Activated naive CD4-positive, alpha-beta T cell (primary cell): ENCODE data around the gene DIAPH1.

Experiments used
- DNase-seq, 4 experiments: peaks; one replicate each; lab custom pipeline; 2025; lab: John Stamatoyannopoulos, UW

The DIAPH1 gene

DNA sequence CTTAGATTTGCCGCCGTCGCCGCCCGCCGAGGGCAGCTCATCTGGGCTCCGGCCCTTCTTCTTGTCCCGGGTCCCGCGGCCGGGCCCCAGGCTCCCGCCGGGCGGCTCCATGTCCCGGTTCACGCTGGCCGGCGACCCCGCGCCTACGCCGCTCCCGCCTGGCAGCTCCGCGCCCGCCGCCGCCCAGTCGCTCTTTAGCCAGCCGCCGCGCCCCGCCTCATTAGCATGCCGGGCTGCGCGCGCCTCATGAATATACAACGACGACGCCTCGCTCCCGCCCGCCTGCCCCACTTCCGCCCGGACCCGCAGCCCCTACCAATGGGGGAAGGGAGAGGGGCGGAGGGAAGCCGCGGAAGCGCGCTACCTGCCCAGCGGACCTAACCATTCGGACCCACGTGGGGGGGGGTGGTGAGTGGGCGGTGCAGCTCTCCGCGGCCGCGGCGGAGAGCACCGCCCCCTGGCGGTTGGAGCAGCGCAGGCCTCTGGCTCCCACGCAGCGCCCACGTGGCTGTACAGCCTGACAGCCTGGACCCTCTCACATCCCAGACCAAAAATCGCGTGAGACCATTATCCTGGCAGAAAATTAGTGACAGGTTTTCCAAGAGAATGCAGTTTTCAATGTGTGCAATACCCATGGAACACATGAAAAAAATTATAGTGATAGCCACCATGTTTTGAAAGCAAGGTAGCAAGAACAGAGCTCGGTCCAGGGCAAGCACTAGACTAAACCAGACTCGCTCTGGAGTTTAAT is at the start of gene DIAPH1:
Gene DIAPH1 (minus strand): TSS at position 197 of the 751 bp plus-strand sequence. CDS start 86 bp downstream, at position 111.
- peak; percentile 94 to 97 (median 96) for DNase-seq

DNA sequence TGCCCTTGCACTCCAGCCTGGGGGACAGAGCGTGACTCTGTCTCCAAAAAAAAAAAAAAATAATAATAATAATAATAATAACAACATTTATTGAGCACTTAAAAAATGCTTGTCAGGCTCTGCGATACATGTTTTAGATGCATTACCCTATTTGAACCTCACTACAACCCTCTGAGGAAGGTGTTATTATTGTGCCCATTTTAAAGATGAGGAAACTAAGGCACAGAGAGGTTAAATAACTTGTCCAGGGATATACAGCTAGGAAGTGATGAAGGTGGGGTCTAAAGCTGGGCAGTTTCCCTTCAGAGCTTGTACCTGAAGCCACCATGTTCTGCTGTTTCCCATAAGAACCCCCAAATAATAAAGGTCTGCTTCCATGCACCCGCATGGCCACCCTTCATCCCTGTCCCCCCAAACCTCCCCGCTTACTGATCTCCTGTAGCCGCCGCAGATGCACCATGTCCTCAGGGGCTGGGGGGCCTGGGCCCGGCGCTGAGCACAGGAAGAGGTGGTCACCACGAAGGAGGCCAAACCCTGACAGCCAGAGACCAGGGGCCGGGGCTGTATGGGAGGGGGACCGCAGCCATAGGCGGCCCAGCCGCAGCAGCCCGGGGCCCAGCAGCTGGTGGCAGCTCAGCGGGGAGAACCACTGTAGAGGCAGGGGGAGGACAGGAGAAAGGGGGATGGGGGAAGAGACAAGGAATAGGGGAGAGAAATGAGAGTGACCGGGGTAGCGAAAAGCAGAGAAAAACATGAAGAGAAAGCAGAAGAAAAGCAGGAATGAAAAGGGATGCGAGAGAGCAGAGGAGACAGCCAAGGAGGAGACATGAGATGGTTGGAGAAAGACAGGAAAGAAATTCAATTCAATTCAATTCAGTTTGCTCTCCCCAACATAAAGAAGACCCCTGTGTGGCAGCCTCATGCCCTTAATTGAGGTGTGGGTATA is 47.5 kb upstream of the DIAPH1 start:
- no peak for DNase-seq

DNA sequence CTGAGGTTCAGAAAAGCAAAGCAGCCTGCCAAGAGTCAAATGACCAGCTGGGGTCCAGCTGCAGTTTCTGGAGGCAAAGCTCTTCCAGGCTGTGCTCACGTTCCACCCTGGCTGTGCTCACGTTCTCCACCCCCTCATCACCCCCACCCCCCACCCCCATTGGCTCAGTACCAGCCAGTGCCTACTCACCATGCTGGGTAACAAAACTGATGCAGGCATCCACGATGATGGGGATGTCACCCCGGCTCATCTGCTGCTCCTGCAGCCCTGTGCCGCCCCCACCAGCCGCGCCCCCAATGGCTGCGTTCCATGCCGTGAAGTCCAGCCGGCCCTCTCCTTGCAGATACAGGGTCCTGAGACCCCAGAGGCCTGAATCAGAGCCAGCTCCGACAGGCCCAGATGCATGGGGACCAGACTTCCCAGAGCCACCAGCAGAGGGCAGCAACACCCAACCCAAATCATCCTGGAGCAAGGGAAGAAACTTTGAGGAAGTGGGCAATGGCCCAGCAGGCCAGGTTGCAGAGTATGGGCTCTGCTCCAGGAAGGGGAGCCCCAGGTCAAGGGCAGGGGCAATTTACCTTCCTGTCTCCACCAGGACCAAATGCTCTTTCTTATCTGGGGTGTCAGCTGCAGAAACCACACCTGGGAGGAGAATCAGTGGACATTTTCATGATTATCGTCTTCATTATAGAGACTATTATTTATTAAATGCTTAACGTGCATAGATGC is 46.1 kb upstream of the DIAPH1 start:
- DNase-seq = peak; percentile 57 to 69 (median 64)

DNA sequence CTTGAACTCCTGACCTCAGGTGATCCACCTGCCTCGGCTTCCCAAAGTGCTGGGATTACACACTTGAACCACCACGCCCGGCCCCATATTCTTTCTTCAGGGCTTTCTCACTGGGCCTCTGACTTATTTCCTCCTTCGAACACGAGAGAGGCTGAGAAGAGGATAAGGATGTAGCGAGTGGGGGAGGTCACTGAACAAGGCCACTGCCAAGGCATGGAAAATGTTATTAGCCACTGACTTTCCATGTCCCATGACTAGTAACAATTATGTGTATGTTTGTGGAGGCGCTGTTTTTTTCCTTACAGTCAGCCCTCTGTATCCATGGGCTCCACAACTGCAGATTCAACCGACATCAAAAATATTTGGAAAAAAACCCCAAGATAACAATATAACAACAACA is 44.7 kb upstream of the DIAPH1 start:
- DNase-seq = no peak

DNA sequence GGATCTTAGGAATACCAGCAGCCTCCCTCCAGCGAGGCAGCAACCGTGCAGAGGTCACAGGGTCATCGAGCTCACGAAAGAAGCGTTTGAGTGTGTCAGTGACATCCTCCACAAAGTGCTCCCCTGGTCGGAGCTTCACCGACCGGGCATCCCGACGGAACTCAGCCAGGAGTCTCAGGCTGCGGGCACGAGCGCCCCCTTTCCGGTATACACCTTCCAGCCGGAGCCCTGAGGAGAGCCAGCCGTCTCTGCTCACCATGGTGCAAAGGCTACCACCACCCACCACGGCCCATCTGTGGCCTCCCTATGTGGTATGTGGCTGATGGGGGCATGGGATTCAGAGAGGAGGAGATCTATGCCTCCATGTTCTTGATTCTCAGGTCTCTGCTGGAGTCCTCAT is 43.2 kb upstream of the DIAPH1 start:
- no peak for DNase-seq

DNA sequence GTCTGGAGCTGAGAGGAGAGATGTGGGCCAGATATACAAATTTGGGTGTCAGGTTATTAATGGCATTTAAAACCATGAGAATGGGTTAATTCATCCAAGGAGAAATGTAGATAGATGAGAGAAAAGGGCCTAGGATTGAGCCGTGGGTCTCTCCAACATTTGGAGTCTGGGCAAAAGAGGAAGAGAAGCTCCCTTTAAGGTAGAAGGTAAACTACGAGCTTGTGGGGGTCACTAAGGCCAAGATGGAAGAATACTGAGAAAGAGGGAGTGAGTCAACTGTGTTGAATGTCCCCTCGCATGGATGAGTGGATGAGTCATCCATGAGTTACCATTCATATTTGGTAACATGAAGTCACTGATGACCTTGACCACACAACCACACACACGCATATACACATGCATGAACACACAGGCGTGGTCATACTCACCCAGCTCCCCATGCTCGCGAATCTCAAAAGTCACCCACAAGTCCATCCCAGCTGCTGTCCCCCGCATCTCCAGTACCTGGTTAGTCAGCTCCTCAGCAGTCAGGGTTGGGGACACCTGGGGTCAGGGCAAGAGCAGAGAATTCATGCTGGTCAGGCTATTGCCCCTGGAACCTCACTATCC is 39.2 kb upstream of the DIAPH1 start:
- no peak for DNase-seq

DNA sequence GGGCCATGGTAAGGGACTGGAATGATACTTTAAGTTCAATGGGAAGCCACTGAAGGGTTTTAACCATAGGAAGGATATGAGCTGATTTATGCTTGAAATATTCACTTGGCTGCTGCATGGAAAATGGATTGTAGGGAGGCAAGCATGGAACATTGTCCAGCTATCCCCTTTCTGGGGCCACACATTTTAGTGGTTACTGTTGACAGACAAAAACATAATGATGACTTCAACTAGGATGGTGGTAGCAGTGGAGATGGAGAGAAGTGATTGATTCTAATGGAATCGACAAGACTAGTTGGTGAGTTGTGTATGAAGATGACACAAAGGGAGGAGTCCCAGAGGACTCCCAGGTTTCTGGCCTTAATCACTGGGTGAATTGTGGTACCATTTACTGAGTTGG is 38.6 kb upstream of the DIAPH1 start:
- no peak for DNase-seq

DNA sequence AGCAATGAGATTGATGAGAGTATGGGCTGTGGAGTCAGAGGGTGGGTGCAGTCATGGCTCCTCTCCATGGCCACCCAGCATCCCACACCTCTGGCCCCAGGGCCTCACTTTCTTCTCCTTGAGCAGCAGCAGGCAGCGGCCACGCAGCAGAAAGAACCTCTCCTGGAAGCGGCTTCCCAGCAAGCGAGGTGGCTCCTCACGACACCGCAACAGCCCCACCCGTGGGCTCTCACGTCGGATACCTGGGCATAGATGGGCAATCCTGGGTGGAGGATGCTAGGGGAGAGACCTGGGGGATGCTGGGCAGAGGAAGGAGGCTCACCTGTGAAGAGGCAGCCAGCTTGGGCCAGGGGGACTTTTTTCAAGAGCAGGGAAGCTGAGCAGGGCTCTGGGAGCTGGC is 37.6 kb upstream of the DIAPH1 start:
- DNase-seq = no peak

DNA sequence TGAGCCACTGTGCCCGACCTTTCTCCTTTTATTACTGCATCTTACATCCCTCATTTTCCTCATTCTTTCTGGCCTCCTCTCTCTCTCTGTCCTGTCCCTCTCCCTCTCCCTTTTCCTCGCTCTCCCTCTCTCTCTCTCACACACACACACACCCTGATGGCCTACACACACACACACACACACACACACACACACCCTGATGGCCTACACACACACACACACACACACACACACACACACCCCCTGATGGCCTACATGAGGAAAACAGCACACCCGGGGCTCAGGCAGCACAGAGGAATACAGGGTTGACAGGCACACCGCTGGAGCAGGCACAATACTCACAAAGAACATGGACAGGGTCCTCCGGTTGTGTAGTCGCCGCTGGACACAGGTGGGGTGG is 36.2 kb upstream of the DIAPH1 start:
- DNase-seq = no peak

DNA sequence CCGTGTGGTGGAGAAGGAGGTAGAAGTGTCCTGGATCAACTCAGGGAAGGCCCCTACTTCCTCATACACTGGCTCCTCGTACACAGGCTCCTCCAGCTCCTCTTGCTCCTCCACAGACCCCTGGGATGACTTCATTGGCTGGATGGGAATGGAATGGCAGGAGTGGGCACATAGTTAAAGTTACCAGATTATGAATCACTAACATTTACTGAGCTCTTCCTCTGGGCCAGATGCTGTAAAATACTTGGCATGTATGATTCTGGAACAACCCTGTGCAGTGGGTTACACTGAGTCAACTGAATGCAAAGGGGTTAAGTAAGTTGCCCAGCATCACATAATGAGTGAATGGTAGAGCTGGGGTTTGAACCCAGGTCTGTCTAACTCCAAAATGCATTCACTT is 35.5 kb upstream of the DIAPH1 start:
- no peak for DNase-seq

DNA sequence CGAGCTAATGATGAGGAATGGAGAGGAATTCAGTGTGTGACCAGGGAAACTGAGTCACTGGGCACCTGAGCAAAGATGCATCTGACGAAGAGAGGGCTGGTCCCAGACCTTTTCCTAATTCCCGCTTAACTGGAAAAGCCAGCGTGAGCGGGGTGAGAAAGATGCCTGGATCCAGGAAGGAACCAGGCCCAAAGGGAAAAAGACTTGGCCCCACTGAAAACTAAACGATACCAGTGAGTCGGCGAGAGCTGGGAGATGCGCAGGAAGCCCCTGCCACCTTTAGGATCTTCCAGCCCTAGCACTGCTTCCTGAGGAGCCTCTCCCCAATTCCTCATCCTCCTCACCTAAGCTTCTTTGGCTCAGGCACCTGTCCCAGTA is 32.9 kb upstream of the DIAPH1 start:
- no peak for DNase-seq

DNA sequence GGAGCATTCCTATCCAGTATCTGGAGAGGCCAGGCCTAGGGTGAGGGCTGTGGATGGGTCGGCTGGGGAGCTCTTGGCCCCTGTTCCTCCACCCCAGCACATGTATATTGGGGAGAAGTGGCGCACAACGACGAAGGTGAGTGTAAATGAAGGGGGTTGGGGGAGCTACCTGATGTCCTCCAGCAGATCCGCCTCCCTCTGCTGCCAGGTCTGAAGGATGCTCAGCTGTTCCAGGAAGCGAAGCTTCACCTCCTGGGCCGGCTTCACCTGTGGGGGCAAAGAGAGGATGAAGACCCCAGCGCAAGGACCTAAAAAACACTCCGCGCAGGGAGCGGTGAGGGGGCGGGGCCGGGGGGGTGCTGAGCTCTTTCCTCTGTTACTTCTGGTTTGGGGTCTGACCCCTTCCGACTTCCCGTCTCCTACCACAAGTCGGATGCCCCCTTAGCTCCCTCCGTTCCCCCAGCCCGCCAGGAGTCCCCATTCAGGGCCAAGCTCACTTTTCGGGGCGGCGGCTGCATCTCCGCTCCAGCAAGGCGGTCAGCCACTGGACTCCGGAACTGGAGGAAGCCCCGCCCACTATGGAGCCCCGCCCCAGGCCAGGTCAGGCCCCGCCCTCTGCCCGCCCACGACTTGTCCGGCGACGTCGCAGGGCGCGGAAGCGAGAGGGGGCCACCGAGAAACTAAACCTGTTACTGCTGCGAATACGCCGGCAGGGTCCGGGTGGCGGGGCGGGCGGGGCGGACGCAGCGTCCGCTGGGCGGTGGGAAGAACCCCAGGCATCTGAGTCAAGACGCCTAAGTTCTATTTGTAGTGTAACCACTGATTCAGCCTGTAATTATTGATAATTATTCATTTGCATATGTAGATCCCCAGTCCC is 32.3 kb upstream of the DIAPH1 start, which contains the start of gene FCHSD1:
Gene FCHSD1 (minus strand): TSS at position 568 of the 877 bp plus-strand sequence. CDS start 50 bp downstream, at position 518.
- peak; percentile 33 to 71 (median 60) for DNase-seq

DNA sequence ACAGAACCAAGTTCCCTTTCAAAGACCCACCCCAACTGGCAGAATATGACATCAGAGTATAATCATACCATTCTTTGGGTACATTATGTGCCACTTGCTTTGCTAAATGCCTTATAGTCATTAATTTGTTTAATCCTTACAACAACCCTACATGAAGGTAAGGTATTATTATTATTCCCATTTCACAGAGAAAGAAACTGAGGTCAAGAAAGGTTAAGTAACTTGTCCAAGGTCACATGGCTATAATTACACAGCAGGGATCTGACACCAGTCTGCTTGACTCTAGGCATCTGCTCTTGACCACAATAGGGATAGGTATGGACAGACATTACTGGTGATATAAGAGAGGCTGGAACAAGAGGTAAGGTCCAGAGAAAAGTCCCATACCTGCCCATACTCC is 31.2 kb upstream of the DIAPH1 start:
- DNase-seq = no peak

DNA sequence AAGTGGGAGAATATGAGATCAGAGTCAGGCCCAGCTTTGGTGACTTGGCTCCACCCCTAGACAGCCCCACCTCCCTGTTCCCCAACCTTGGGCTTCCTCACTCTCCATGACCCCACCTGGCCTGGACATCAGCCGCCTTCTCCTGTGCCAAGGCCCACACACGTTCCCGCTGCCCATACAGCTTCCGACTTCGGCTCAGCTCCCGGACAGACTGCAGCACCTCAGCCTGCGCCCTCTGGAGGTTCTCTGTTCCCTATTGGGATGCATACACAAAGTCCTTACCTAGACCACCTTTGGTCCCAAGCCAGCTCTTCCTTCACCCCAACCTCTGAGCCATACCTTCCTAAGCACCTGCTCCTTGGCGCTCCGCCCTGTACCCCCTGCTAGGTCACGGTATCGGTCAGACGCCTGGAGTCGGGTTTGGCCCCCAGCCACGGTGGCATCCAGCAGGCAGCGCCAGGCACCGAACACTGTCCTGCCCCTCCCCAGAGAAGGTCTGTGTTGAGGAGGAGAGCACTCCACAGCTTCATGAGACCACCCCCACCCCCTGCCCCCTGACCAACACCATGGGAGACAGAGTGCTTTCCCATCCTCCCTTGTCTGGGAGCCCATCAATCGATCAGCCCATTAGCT is 30.4 kb upstream of the DIAPH1 start:
- DNase-seq = no peak

DNA sequence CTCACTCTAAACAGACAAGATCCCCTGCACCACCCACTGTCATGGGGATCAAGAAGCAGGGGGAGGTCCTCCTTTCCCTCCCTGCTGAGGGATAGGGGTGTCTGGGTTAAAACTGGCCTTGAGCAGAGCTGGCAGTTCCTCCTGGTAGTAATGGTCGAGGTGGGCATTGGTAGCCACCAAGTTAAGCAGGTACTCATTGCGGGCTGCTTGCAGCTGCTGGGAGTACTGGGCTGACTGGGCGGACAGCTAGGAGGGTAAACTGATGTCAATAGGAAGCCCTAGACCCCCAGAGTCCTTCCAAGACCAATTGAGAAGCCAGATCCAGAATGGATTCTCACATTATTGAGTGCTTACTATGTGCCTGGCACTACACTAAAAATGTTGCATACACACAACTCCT is 29.1 kb upstream of the DIAPH1 start:
- DNase-seq = no peak

DNA sequence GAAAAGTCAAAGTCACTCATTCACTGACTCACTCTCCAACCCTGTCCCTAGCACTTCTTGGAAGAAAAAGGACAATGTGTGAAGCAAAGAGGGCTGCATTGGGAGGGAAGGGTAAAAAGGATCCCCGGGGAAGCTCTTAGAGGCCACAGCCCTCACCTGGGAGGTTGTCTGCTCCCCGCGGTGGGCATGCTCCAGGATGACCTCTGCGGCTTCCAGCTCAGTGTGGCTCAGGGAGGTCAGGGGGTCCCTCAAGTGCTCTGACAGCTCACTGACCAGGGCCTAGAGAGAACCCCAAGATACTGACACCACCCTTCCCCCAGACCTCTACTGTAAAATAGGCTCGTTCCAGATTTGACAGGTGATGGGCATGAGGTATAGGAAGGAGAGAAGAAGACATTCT is 28.4 kb upstream of the DIAPH1 start:
- no peak for DNase-seq

DNA sequence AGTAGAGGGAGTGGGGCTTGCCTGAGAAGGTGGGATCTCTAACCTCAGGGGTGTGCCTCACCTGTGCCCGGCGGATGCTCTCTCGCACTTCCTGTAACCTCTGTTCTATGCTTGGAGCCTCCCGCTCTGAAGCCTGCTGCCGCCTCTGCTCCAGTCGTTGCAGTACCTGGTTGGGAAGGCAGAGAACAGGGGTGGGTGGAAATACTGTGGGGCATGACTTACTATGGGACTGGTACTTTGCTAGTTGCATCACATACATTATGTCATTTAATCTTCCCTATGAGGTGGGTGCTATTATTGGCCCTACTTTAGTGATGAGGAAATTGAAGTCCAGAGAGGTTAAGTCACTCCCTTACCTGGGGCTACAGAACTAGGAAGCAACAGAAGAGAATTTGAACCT is 27.2 kb upstream of the DIAPH1 start:
- no peak for DNase-seq

DNA sequence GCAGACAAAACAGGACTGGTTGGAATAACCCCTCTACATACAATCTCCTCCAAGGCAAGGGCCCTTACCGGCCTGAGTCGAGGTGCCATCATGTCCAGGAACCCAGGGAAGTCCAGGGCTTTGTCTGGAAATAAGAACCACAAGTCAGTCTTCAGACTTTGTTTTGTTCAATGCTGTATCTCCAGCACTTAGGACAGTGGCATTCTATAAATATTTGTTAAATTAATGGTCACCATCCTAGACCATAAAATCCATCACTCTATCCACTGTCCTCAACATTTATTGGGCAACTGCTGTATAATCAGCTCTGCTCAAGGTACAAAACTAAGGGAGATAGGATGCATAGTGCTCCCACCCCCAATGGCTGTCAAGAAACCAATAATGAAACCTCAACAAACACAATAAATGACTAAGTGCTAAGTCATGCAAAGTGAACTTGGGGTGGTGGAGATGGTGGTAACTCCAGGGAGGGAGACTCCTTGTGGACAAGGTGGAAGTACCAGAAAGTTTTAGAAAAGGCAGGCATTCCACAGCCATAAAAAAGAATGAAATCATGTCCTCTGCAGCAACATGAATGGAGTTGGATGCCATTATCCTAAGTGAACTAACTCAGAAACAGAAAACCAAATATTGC is 23.0 kb upstream of the DIAPH1 start:
- no peak for DNase-seq

DNA sequence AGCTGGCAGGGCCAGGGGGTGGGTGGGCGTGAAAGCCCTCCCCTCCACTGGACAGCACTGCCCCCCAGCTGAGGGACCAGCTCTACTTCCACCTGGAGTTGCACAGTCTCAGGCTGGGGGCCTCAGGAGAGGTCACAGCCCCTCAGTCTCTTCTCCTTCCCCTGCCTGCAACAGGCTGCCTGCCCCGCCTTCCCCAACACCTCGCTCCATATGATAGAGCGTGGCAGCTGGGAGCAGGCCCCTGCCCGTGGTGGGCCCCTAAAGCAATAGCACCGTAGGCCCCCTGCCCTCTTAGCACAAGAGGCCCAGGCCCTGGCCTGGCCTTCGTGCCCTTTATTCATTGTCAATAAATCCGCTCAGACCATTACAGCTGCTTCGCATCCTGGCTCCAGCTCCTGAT is 21.9 kb upstream of the DIAPH1 start:
- no peak for DNase-seq

DNA sequence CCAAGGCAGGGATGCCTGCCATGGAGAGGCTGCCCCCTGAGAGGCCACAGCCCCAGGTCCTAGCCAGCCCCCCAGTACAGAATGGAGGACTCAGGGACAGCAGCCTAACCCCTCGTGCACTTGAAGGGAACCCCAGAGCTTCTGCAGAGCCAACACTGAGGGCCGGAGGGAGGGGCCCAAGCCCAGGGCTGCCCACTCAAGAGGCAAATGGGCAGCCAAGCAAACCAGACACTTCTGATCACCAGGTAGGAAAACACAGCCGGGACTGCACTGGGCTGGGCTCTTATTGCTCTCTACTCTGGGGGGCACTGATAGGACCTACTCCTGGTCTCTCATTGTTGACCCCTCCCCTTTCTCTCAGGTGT is 21.2 kb upstream of the DIAPH1 start:
- DNase-seq = no peak
